Glomerular visceral epithelial cell (primary cell): Measurements from ENCODE around the gene DSCAM.
A peak's percentile ranks its signal among the peaks of the same experiment; 100 is the strongest.
"Not testable (repeated sequence)": the region's sequence is repeated elsewhere in the genome, so short reads cannot be mapped to it uniquely, and the experiment has no call there.

Experiments used
- DNase-seq: peaks from one replicate; pipeline ENCODE4 v3.0.0-alpha.2; 2016; ENCODE audit errors: extremely low spot score

DSCAM gene

DNA sequence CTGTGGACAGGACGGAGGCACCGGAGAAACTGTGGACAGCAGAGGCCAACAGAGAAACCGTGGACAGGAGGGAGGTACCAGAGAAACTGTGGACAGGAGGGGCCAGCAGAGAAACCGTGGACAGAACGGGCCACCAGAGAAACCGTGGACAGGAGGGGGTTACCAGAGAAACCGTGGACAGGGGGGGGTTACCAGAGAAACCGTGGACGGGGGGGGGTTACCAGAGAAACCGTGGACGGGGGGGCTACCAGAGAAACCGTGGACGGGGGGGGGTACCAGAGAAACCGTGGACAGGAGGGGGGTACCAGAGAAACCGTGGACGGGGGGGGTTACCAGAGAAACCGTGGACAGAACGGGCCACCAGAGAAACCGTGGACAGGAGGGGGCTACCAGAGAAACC, 664.5 kb downstream of the DSCAM start:
- DNase-seq = not testable (repeated sequence)

GRCh38 chr21:40179166-40179565, 667.8 kb downstream of the DSCAM start:
- no peak for DNase-seq

- DNase-seq = no peak
Observed at GRCh38 chr21:40178726-40179125, 668.2 kb downstream of the DSCAM start.

GRCh38 chr21:40177979-40178378, 669.0 kb downstream of the DSCAM start:
- DNase-seq = no peak

GRCh38 chr21:40176724-40177123, 670.2 kb downstream of the DSCAM start:
- no peak for DNase-seq

DNA sequence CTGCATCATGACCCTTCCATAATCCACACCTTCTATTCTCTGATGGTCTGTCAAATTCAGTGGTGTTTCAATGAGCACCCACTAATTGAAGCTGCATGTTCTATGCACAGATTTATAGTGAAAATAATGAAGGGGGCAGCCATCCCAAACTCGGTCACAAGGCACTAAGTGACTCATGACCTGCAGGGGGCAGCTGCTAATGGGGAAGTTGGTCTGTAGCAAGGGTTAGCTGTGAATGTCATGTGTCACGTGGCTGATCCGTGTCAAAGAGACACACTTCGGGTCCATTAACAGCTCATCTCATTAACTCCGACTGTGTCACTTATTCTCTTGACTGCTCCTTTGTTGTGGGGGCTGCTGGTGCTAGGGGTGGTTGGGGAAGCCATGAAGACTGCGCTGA, 673.1 kb downstream of the DSCAM start:
- DNase-seq = no peak

- no peak for DNase-seq
Observed at GRCh38 chr21:40169971-40170370, 677.0 kb downstream of the DSCAM start.

GRCh38 chr21:40166291-40166843, 680.6 kb downstream of the DSCAM start:
- no peak for DNase-seq

DNA sequence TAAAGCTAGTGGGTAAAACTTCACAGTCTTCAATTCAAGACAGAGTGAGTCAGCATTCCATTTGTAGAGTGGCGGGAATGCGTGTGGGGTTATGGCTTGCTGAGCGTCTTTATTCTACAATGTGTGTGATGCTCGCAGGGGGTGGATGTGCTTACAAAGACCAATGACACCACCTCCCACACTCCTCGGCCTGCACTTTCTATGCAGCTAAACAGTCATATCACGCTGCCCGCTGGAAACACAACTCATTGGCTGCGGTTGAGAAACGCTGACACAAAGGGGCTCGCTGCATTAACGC, 681.2 kb downstream of the DSCAM start:
- no peak for DNase-seq

DNA sequence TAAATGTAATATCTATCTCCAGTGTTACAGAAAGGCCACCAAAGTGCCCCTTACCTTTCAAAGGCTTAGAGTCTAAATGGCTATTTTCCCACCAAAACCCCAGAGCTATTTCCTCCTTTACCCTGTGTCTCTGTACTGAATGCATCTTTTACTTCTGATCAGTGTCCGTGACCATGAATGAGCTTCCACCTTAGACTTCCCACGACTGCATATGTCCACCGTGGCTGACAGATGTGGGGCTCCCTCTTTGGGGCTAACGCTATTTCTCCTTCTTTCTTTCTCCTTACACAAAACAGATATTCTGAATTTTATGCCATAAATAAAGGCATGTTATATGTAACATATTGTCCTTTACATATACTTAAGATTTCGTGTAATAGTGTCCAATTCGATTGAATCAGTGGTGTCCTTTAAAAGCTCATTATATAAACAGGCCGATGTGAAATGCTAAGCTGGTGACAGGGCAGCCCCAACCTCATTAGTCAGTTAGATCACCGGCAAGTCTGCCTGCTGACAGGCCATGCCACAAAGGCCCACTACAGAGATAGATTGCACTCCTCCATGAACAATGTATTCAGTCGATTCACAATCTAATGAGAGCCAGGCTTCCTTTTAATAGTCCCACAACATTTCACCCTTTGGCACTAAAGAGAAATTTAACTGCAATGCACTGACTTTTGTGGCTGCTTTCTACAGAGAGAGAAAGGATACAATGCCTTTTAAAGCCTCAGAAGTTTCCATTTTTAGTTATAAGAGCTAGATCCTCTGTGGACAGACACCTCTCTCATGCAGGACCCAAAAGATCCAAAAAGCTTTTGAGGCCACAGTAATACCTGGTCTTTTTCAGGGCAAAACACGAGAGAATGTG, 681.8 kb downstream of the DSCAM start:
- DNase-seq = no peak

GRCh38 chr21:40162075-40162474, 684.9 kb downstream of the DSCAM start:
- no peak for DNase-seq

DNA sequence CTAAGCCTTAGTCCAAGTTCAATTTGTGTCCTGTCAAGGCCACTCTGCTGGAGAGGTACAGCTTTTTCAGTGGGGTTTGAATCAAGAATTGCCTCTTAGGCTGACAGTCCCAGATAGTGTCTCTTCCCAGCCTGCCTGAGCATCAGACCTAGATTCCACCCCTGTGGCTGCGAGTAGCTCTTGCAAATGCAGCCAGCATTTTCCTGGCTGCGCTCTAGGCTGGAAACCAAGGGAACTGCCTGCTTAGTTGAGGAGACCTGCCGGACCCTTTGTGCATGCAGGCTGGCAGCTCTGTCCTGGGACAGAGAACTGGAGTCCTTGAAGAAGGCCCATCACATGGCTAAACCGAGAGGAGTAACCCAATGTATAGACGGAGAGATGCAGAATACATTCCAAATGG, 686.0 kb downstream of the DSCAM start:
- no peak for DNase-seq

DNA sequence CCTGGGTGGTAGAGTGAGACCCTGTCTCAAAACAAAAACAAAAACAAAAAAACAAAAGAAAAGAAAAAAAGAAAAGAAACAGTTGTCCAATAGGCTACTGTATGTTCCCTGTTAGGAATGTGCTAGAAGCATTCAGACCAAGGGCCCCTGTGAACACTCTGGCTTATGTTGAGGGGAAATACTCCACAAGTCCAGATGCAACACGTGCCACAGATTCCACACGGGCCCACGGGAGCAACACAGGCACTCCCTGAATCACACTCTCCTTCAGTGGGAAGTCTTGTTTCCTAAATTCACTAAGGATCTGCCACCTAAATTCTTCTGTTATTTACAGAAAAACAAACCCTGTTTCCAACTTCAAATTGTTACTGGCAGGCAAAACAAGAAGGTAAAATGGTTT, 688.6 kb downstream of the DSCAM start:
- no peak for DNase-seq

GRCh38 chr21:40155563-40155962, 691.4 kb downstream of the DSCAM start:
- no peak for DNase-seq

GRCh38 chr21:40153351-40153750, 693.6 kb downstream of the DSCAM start:
- no peak for DNase-seq

GRCh38 chr21:40152476-40152875, 694.5 kb downstream of the DSCAM start:
- DNase-seq = no peak

GRCh38 chr21:40151611-40152010, 695.3 kb downstream of the DSCAM start:
- no peak for DNase-seq

GRCh38 chr21:40146216-40146837, 700.6 kb downstream of the DSCAM start:
- no peak for DNase-seq

GRCh38 chr21:40143822-40144525, 703.0 kb downstream of the DSCAM start:
- DNase-seq = peak; percentile 5

DNA sequence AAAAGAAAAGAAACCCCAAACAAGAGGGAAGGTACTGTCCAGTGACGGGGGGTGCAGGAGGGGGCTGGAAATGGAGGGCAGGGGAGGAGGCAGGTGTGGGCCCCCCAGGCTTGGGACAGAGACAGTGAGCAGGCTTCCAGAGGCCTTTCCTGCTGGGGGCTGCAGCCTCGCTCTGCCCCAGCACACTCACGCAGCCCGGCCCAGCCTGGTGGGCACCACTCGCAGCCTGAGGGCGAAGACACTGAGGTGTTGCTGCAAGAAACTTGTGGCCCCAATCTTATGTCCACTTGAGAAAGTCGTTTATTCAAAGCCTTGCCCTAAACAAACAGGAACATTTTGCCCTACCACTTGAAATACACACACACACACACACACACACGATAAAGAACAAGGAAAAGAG, 705.3 kb downstream of the DSCAM start:
- no peak for DNase-seq

GRCh38 chr21:40140675-40141074, 706.3 kb downstream of the DSCAM start:
- DNase-seq = no peak

GRCh38 chr21:40139636-40140035, 707.3 kb downstream of the DSCAM start:
- no peak for DNase-seq

DNA sequence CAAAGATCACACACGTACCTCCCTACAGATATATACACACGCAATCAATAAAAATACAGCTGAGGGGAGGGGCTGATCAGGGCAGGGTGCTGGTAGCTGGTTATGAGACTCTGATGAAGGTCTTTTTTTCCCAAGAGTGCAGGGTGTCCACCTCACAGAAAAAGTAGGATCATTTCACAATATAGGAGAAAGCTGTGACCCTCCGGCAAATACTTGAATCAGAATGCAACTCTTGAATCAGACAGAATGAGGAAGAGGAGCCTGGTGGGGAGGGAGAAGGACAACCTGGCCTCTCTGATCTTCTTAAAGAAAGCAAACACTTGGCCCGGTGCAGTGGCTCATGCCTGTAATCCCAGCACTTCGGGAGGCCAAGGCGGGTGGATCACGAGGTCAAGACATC, 710.4 kb downstream of the DSCAM start:
- no peak for DNase-seq
